H9 (cell line): ENCODE data around the gene MINPP1. TPM values are rescaled to one million over a fixed set of nuclear protein-coding genes. Genes with fewer than 3 reads are reported as not detected.

Source experiments
- DNase-seq: peaks from one replicate; pipeline ENCODE4 v3.0.0-alpha.2; 2017
- H2AFZ ChIP-seq: one replicate; pipeline ENCODE4 v1.6.1; 2013; ENCODE audit warnings: mild to moderate bottlenecking, low read length, control low read depth, moderate library complexity
- H2AK5ac ChIP-seq: 2 replicates; pipeline ENCODE4 v1.6.1; 2013; ENCODE audit warnings: low read length, control low read depth, mixed read lengths; ENCODE audit not compliant: insufficient read length
- H2BK120ac ChIP-seq: one replicate; pipeline ENCODE4 v1.6.1; 2013; ENCODE audit warnings: low read depth, mild to moderate bottlenecking, low read length, control low read depth, inconsistent platforms; ENCODE audit not compliant: poor library complexity, severe bottlenecking
- H2BK12ac ChIP-seq: 2 replicates; pipeline ENCODE4 v1.6.1; 2013; ENCODE audit warnings: low read length, control low read depth, mixed read lengths, low read depth; ENCODE audit not compliant: insufficient read length
- H2BK15ac ChIP-seq: 2 replicates; pipeline ENCODE4 v1.6.1; 2013; ENCODE audit warnings: low read depth, low read length, control low read depth
- H2BK20ac ChIP-seq: one replicate; pipeline ENCODE4 v1.6.1; 2013; ENCODE audit warnings: low read depth, mild to moderate bottlenecking, low read length, control low read depth, inconsistent platforms; ENCODE audit not compliant: poor library complexity, severe bottlenecking
- H2BK5ac ChIP-seq: 2 replicates; pipeline ENCODE4 v1.6.1; 2013; ENCODE audit warnings: low read length, control low read depth, mixed read lengths; ENCODE audit not compliant: insufficient read length
- H3K14ac ChIP-seq: 2 replicates; pipeline ENCODE4 v1.6.1; 2013; ENCODE audit warnings: low read length, control low read depth; ENCODE audit not compliant: insufficient read depth
- H3K18ac ChIP-seq: 2 replicates; pipeline ENCODE4 v1.6.1; 2013; ENCODE audit warnings: low read depth, mild to moderate bottlenecking, mixed read lengths, low read length, control low read depth; ENCODE audit not compliant: insufficient read length
- H3K23ac ChIP-seq: 2 replicates; pipeline ENCODE4 v1.6.1; 2013; ENCODE audit warnings: low read length, control low read depth, mixed read lengths, low read depth; ENCODE audit not compliant: insufficient read length
- H3K23me2 ChIP-seq: 2 replicates; pipeline ENCODE4 v1.6.1; 2013; ENCODE audit warnings: low read depth, mild to moderate bottlenecking, mixed read lengths, low read length, control low read depth; ENCODE audit not compliant: insufficient read length, poor library complexity, severe bottlenecking
- H3K27ac ChIP-seq: 2 replicates; pipeline ENCODE4 v1.5.1; 2013; ENCODE audit warnings: low read length, control low read depth, mixed read lengths, low read depth; ENCODE audit not compliant: insufficient read length
- H3K27me3 ChIP-seq: 2 replicates; pipeline ENCODE4 v1.6.1; 2013; ENCODE audit warnings: low read length, control low read depth, inconsistent platforms; ENCODE audit not compliant: insufficient read depth
- H3K4ac ChIP-seq: 2 replicates; pipeline ENCODE4 v1.6.1; 2013; ENCODE audit warnings: low read depth, mild to moderate bottlenecking, control low read depth, inconsistent platforms, low read length, moderate library complexity
- H3K4me1 ChIP-seq: 2 replicates; pipeline ENCODE4 v1.6.1; 2013; ENCODE audit warnings: low read length, control low read depth, inconsistent platforms; ENCODE audit not compliant: insufficient read depth
- H3K4me2 ChIP-seq: 2 replicates; pipeline ENCODE4 v1.6.1; 2013; ENCODE audit warnings: low read length, control low read depth, mixed read lengths; ENCODE audit not compliant: insufficient read length, insufficient read depth
- H3K56ac ChIP-seq: 2 replicates; pipeline ENCODE4 v1.6.1; 2013; ENCODE audit warnings: low read depth, mild to moderate bottlenecking, mixed read lengths, low read length, control low read depth; ENCODE audit not compliant: insufficient read length
- H3K79me1 ChIP-seq: 2 replicates; pipeline ENCODE4 v1.6.1; 2013; ENCODE audit warnings: low read depth, mild to moderate bottlenecking, moderate library complexity, low read length, control low read depth, inconsistent platforms; ENCODE audit not compliant: insufficient read depth, poor library complexity, severe bottlenecking
- H3K79me2 ChIP-seq: 2 replicates; pipeline ENCODE4 v1.6.1; 2013; ENCODE audit warnings: low read length, control low read depth, inconsistent platforms; ENCODE audit not compliant: insufficient read depth
- H3K9ac ChIP-seq: 2 replicates; pipeline ENCODE4 v1.6.1; 2013; ENCODE audit warnings: low read length, control low read depth, mixed read lengths; ENCODE audit not compliant: insufficient read length; ENCODE audit errors: extremely low read depth
- H3K9me3 ChIP-seq: one replicate; pipeline ENCODE4 v1.6.1; 2013; ENCODE audit warnings: low read depth, low read length, inconsistent platforms; ENCODE audit not compliant: control insufficient read depth
- H3T11ph ChIP-seq: one replicate; pipeline ENCODE4 v1.6.1; 2013; ENCODE audit warnings: mild to moderate bottlenecking, low read length, control low read depth, inconsistent platforms
- H4K20me1 ChIP-seq: one replicate; pipeline ENCODE4 v1.6.1; 2013; ENCODE audit not compliant: control insufficient read depth, insufficient read length, insufficient read depth
- H4K5ac ChIP-seq: 2 replicates; pipeline ENCODE4 v1.6.1; 2013; ENCODE audit warnings: low read depth, mild to moderate bottlenecking, mixed read lengths, low read length, control low read depth; ENCODE audit not compliant: insufficient read length
- H4K8ac ChIP-seq: replicated peaks from 2 replicates; pipeline ENCODE4 v1.6.1; 2013; ENCODE audit warnings: low read length, control low read depth, mixed read lengths, low read depth; ENCODE audit not compliant: insufficient read length
- H4K91ac ChIP-seq: 2 replicates; pipeline ENCODE4 v1.6.1; 2013; ENCODE audit warnings: low read depth, mild to moderate bottlenecking, moderate library complexity, mixed read lengths, low read length, control low read depth; ENCODE audit not compliant: insufficient read length
- H3K27ac Mint-ChIP-seq, 3 experiments: 2 replicates in 2 of 3; 3 replicates in 1 of 3; pipeline ENCODE4 v1.8.0; 2020 to 2021; ENCODE audit warnings: mixed read lengths in 3 of 3, mild to moderate bottlenecking in 1 of 3, moderate library complexity in 1 of 3
- H3K27me3 Mint-ChIP-seq: 2 replicates; pipeline ENCODE4 v1.8.0; 2021; ENCODE audit warnings: low read depth, mild to moderate bottlenecking, moderate library complexity, mixed read lengths
- H3K36me3 Mint-ChIP-seq, 3 experiments: 2 replicates in 2 of 3; 3 replicates in 1 of 3; pipeline ENCODE4 v1.8.0; 2020 to 2021; ENCODE audit warnings: low read depth in 3 of 3, mixed read lengths in 3 of 3; ENCODE audit not compliant: insufficient read depth in 1 of 3
- H3K4me1 Mint-ChIP-seq, 2 experiments: 2 replicates each; pipeline ENCODE4 v1.8.0; 2020; ENCODE audit warnings: mixed read lengths in 2 of 2
- H3K4me3 Mint-ChIP-seq, 2 experiments: 2 replicates in 1 of 2; 3 replicates in 1 of 2; pipeline ENCODE4 v1.8.0; 2020 to 2021; ENCODE audit warnings: mild to moderate bottlenecking in 2 of 2, mixed read lengths in 2 of 2, moderate library complexity in 1 of 2
- H3K9me3 Mint-ChIP-seq, 2 experiments: 2 replicates in 1 of 2; 3 replicates in 1 of 2; pipeline ENCODE4 v1.8.0; 2020; ENCODE audit warnings: mild to moderate bottlenecking in 2 of 2, mixed read lengths in 2 of 2, moderate library complexity in 1 of 2
- WGBS: extraction: QIAGEN DNeasy Blood & Tissue Kit; methylation state at CpG from one replicate; pipeline ENCODE4 v1.1.7; 2013; ENCODE audit warnings: missing lambda C conversion rate, low lambda C conversion rate, mixed read lengths; ENCODE audit not compliant: insufficient read length; ENCODE audit errors: extremely low coverage; 5-methylcytosine and 5-hydroxymethylcytosine counted together
- total RNA-seq: library from RNA; stranded (reverse); gene quantifications from 2 replicates; pipeline ENCODE4 v1.2.1, GENCODE V29; 2021
- TF ChIP-seq, protein P1 (sequence below): fragments of 200-600 bp; sonication (generic); conservative IDR thresholded peaks from 3 replicates; pipeline ENCODE4 v1.8.0; 2021; ENCODE audit warnings: antibody characterized with exemption, mild to moderate bottlenecking

MINPP1 gene
- total RNA-seq, 1 experiment from 2014 or later, result 30.3 TPM

DNA sequence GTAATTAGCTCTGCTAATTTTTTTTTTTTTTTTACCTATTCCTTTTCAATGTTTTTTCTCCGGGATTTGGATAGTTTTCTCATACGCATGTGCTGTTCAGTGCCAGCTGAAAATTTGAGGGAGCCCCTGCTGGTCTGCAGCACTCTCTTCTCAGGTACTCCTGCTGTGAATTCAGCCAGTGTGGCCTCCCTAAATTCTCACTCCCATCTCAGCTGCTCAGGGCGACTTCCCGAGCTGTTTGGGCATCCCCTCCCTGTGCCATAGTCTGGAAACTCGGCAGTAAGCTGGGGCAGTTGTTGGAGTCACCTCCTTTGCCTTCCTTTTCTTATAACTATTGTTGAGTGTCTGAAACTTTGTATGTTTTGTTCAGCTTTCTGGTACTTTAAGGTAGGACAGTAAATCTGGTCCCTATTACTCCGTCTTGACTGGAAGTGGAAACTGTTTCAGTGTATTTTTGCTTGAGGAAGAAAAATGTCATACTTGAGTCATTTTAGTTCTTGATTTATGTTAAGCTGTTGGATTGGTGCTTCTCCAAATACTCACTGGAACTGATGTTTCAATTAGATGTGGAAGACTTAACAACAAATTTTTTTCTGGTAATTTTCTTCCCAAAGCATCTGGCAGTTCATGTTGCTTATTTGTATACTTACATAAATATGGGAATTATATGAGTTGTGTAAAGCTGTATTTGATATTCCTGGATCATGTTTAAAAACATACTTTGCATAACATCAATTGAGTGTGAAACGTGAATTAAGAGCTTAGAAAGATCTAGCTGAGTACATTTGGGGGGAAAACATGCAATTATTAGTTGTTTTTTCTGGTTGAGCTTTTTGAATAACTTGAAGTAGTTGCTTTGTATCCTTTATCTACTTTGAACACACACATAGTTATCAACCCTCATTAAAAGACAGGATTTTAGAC lies 33.7 kb downstream of the MINPP1 start:
- no CpG with 5 or more reads among the region's 7 CpGs for WGBS
- Histone ChIP-seq H3K79me1 (peaks cover 3% of the 10 kb centered on the region), H2AK5ac (no peak overlapping the region), H3K27me3 (no peaks in the 10 kb centered on the region), H3K56ac (no peak overlapping the region), H2BK15ac (no peak overlapping the region), H3K79me2 (no peaks in the 10 kb centered on the region), H4K20me1 (no peaks in the 10 kb centered on the region), H3K4me2 (no peak overlapping the region), H3K4ac (no peak overlapping the region), H3K23ac (no peak overlapping the region), H3K23me2 (no peaks in the 10 kb centered on the region), H2BK120ac (no peak overlapping the region), H4K8ac (no peak overlapping the region), H2BK5ac (no peak overlapping the region), H4K91ac (no peak overlapping the region), H3K18ac (no peak overlapping the region), H2AFZ (no peak overlapping the region), H3K9me3 (peaks cover 13% of the 10 kb centered on the region), H4K5ac (no peak overlapping the region), H3K4me1 (no peaks in the 10 kb centered on the region), H2BK12ac (no peak overlapping the region), H3T11ph (no peak overlapping the region), H3K27ac (no peak overlapping the region), H3K9ac (no peak overlapping the region), H2BK20ac (no peak overlapping the region), H3K14ac (peak overlapping the region; percentile 75; the same call in 1 of the 2 replicates)
- peak overlapping the region in 2 of 3 experiments; percentile 10 to 79; a peak in 3 of 7 replicates for H3K27ac Mint-ChIP-seq
- TF ChIP-seq, protein P1, sequence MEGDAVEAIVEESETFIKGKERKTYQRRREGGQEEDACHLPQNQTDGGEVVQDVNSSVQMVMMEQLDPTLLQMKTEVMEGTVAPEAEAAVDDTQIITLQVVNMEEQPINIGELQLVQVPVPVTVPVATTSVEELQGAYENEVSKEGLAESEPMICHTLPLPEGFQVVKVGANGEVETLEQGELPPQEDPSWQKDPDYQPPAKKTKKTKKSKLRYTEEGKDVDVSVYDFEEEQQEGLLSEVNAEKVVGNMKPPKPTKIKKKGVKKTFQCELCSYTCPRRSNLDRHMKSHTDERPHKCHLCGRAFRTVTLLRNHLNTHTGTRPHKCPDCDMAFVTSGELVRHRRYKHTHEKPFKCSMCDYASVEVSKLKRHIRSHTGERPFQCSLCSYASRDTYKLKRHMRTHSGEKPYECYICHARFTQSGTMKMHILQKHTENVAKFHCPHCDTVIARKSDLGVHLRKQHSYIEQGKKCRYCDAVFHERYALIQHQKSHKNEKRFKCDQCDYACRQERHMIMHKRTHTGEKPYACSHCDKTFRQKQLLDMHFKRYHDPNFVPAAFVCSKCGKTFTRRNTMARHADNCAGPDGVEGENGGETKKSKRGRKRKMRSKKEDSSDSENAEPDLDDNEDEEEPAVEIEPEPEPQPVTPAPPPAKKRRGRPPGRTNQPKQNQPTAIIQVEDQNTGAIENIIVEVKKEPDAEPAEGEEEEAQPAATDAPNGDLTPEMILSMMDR, result no peak
- no peaks in the 10 kb centered on the region for H3K27me3 Mint-ChIP-seq
- H3K4me3 Mint-ChIP-seq, result no peak overlapping the region
- peaks cover 35 to 50% (median 43%) of the 10 kb centered on the region in 3 experiments for H3K36me3 Mint-ChIP-seq
- DNase-seq, result no peak
- peaks cover 19 to 21% of the 10 kb centered on the region in 2 experiments for H3K9me3 Mint-ChIP-seq
- H3K4me1 Mint-ChIP-seq, result peaks cover 11 to 19% of the 10 kb centered on the region in 2 experiments
